Measurements from ENCODE around the gene HEG1. TPM values are rescaled to one million over a fixed set of nuclear protein-coding genes. Genes with fewer than 3 reads are reported as not detected.
"Not testable (repeated sequence)": the region's sequence is repeated elsewhere in the genome, so short reads cannot be mapped to it uniquely, and the experiment has no call there.

The HEG1 gene
- total RNA-seq, 1 experiment from 2014 or later: 1.2 TPM

- no peaks in the 10 kb centered on the region for H3K79me2 ChIP-seq (ENCODE audit: low read length)
- no peak for DNase-seq
- no peaks in the 10 kb centered on the region for H3F3A ChIP-seq (ENCODE audit: low read length, unreplicated experiment)
- no peaks in the 10 kb centered on the region for H3K27me3 ChIP-seq (ENCODE audit: low read length)
- ChIA-PET POLR2A (ENCODE audit: unreplicated experiment) (no interaction called here), CTCF (no interaction called here)
- TF ChIP-seq EZH2 (IDR thresholded peaks at IDR 0.05; ENCODE audit: low read length, unreplicated experiment) (no peak), CTCF (conservative IDR thresholded peaks at IDR 0.05; ENCODE audit: low read depth, low read length) (no peak), EZH2phosphoT487 (IDR thresholded peaks at IDR 0.05; ENCODE audit: borderline replicate concordance, low read length) (no peak)
- ATAC-seq: no peak
- H3K4me1 ChIP-seq (ENCODE audit: insufficient read depth, low read length): peaks cover 16% of the 10 kb centered on the region
- intact Hi-C loops (cut with micrococcal nuclease): no loop called here
- no peak overlapping the region for H3K4me3 ChIP-seq (ENCODE audit: low read length)
- no peaks in the 10 kb centered on the region for H3K9me3 ChIP-seq (ENCODE audit: low read length)
- BruUV-seq (replicated peaks): no TSS peak
- no peaks in the 10 kb centered on the region for H3K9me2 ChIP-seq (replicated peaks; ENCODE audit: low read length)
- H3K4me2 ChIP-seq (ENCODE audit: low read length): no peak overlapping the region
- H3K36me3 ChIP-seq (ENCODE audit: low read depth, low read length): no peaks in the 10 kb centered on the region
- H2AFZ ChIP-seq (ENCODE audit: low read length): no peak overlapping the region
- no peaks in the 10 kb centered on the region for H4K20me1 ChIP-seq (ENCODE audit: low read length)
- no peak overlapping the region for H3K27ac ChIP-seq (ENCODE audit: low read length)
- no peak overlapping the region for H3K9ac ChIP-seq (ENCODE audit: low read length)
Observed at GRCh38 chr3:125083776-125084175, 28.0 kb upstream of the HEG1 start.

DNA sequence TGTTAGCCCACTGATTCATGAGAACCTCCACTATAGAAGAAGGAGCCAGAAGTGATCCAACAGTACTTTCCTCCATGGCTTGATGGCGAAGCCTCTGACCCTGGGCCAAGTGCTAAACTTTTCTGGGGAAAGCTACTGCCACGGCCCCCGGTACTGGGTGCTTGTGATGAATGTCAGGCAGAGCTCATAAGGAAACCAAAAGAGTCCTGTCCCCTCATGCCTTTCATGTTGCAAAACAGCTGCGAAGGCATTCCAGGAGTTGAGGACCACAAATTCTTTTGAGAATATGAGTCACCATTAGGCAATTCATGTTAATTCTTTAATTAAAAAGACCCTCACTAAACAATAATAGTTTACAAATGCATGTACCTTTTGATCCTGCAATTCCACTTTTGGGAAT is 26.5 kb upstream of the HEG1 start:
- H3K79me2 ChIP-seq (ENCODE audit: low read length); POLR2A ChIA-PET (ENCODE audit: unreplicated experiment); DNase-seq; H2AFZ ChIP-seq (ENCODE audit: low read length); H3K9me2 ChIP-seq (replicated peaks; ENCODE audit: low read length); H3K27me3 ChIP-seq (ENCODE audit: low read length); H3K9me3 ChIP-seq (ENCODE audit: low read length); H3K27ac ChIP-seq (ENCODE audit: low read length); H3K36me3 ChIP-seq (ENCODE audit: low read depth, low read length); H3K9ac ChIP-seq (ENCODE audit: low read length); H3K4me3 ChIP-seq (ENCODE audit: low read length); intact Hi-C loops (cut with micrococcal nuclease); H3F3A ChIP-seq (ENCODE audit: low read length, unreplicated experiment); CTCF ChIA-PET; H3K4me2 ChIP-seq (ENCODE audit: low read length); BruUV-seq (replicated peaks); ATAC-seq; H4K20me1 ChIP-seq (ENCODE audit: low read length): not testable (repeated sequence)
- peaks cover 17% of the 10 kb centered on the region for H3K4me1 ChIP-seq (ENCODE audit: insufficient read depth, low read length)

DNA sequence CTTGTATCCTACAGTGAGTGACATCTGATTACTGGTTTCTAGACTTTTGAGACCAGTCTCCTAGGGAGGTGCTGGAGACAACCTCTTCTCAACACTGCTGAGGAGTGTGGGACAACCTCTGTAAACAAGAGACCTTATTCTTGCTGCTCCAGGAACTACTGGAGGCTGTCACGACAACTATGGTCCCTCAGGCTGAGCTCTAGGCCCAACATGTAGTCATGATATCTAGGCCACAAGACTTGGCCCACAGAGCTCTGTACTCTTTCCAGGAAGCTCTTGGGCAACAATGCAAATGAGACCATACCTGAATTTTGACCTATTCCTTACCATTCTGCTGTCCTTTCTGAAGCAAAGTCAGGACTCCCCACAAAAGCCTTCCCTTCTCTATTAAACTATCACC is 24.3 kb upstream of the HEG1 start:
- H3K4me1 ChIP-seq (ENCODE audit: insufficient read depth, low read length): peaks cover 17% of the 10 kb centered on the region
- DNase-seq (no peak), ATAC-seq (no peak; the same call in 1 of the 2 replicates)
- H3K36me3 ChIP-seq (ENCODE audit: low read depth, low read length): no peaks in the 10 kb centered on the region; the same call in 1 of the 2 replicates
- no peak overlapping the region for H3K4me2 ChIP-seq (ENCODE audit: low read length)
- BruUV-seq (replicated peaks): no TSS peak
- no peaks in the 10 kb centered on the region for H4K20me1 ChIP-seq (ENCODE audit: low read length)
- POLR2A ChIA-PET (ENCODE audit: unreplicated experiment): no interaction called here
- no peaks in the 10 kb centered on the region for H3K9me3 ChIP-seq (ENCODE audit: low read length)
- no peak overlapping the region for H2AFZ ChIP-seq (ENCODE audit: low read length)
- no peaks in the 10 kb centered on the region for H3F3A ChIP-seq (ENCODE audit: low read length, unreplicated experiment)
- TF ChIP-seq CTCF (conservative IDR thresholded peaks at IDR 0.05; ENCODE audit: low read depth, low read length) (no peak), EZH2phosphoT487 (IDR thresholded peaks at IDR 0.05; ENCODE audit: borderline replicate concordance, low read length) (no peak), EZH2 (IDR thresholded peaks at IDR 0.05; ENCODE audit: low read length, unreplicated experiment) (no peak)
- no peak overlapping the region for H3K27ac ChIP-seq (ENCODE audit: low read length)
- intact Hi-C loops (cut with micrococcal nuclease): no loop called here
- no peaks in the 10 kb centered on the region for H3K79me2 ChIP-seq (ENCODE audit: low read length)
- no peak overlapping the region for H3K4me3 ChIP-seq (ENCODE audit: low read length)
- no peak overlapping the region for H3K9ac ChIP-seq (ENCODE audit: low read length)
- H3K27me3 ChIP-seq (ENCODE audit: low read length): no peaks in the 10 kb centered on the region
- no peaks in the 10 kb centered on the region for H3K9me2 ChIP-seq (replicated peaks; ENCODE audit: low read length)
- CTCF ChIA-PET: no interaction called here
